HL-60 (cell line): ENCODE data around the gene PPP1R27.

ENCODE experiments used
- DNase-seq, 2 experiments: peaks; one replicate each; pipeline ENCODE4 v3.0.0-alpha.2; 2010 to 2020; ENCODE audit warnings: low read depth in 1 of 2, low spot score in 1 of 2
- H3K27ac ChIP-seq: fragments of 250-450 bp; sonication (Bioruptor Pico); replicated peaks from 2 replicates; pipeline ENCODE4 v1.5.1; 2020; ENCODE audit warnings: mild to moderate bottlenecking, moderate library complexity
- H3K27me3 ChIP-seq: fragments of 250-450 bp; sonication (Bioruptor Pico); 2 replicates; pipeline ENCODE4 v1.5.1; 2021; ENCODE audit warnings: mild to moderate bottlenecking, moderate library complexity; ENCODE audit not compliant: insufficient read depth, poor library complexity, severe bottlenecking
- H3K4me3 ChIP-seq: replicated peaks from 2 replicates; pipeline ENCODE4 v1.5.1; 2011; ENCODE audit warnings: mild to moderate bottlenecking, control low read depth, low read length; ENCODE audit not compliant: insufficient read depth
- CTCF ChIP-seq: IDR thresholded peaks from one replicate; pipeline ENCODE4 v1.5.1; 2011; ENCODE audit warnings: low read length, control low read depth, inconsistent platforms; ENCODE audit not compliant: insufficient read depth
- GABPA ChIP-seq: IDR thresholded peaks from 2 replicates; pipeline ENCODE4 v1.6.1; 2012; ENCODE audit warnings: low read depth
- POLR2AphosphoS5 ChIP-seq: IDR thresholded peaks from 2 replicates; pipeline ENCODE4 v1.6.1; 2012; ENCODE audit warnings: low read depth
- REST ChIP-seq: IDR thresholded peaks from 2 replicates; pipeline ENCODE4 v1.6.1; 2012; ENCODE audit warnings: low read depth; ENCODE audit not compliant: insufficient replicate concordance
- SPI1 ChIP-seq: IDR thresholded peaks from 2 replicates; pipeline ENCODE4 v1.6.1; 2012; ENCODE audit warnings: low read depth, mild to moderate bottlenecking, borderline replicate concordance

PPP1R27 gene

GRCh38 chr17:81837641-81838040 is 2.8 kb upstream of the PPP1R27 start:
- no peaks in the 10 kb centered on the region for H3K27me3 ChIP-seq
- peak overlapping the region; percentile 97 for H3K27ac ChIP-seq
- peak; percentile 99 to 100 for DNase-seq
- TF ChIP-seq POLR2AphosphoS5, result peak; percentile 98
- TF ChIP-seq GABPA, result peak; percentile 22; the same call in 1 of the 2 replicates
- peak; percentile 48 for TF ChIP-seq REST
- no peak for TF ChIP-seq CTCF
- TF ChIP-seq SPI1, result no peak
- H3K4me3 ChIP-seq, result no peak overlapping the region

GRCh38 chr17:81833921-81834830 is 674 bp downstream of the PPP1R27 start:
- no peak for DNase-seq
- Histone ChIP-seq H3K27me3 (no peaks in the 10 kb centered on the region), H3K4me3 (peak overlapping the region; percentile 43), H3K27ac (peak overlapping the region; percentile 97)
- TF ChIP-seq CTCF, result no peak
- no peak for TF ChIP-seq GABPA
- TF ChIP-seq SPI1, result no peak
- TF ChIP-seq REST, result no peak
- no peak for TF ChIP-seq POLR2AphosphoS5

GRCh38 chr17:81833160-81833920 is 1.5 kb downstream of the PPP1R27 start, which contains the start of gene MCRIP1:
TSS of gene MCRIP1 (minus strand) at chr17:81833291. CDS start at chr17:81824506, 8,785 bp downstream.
- Histone ChIP-seq H3K4me3 (peak within 1 kb of the TSS; percentile 59), H3K27ac (peak within 1 kb of the TSS; percentile 98), H3K27me3 (no peaks in the 10 kb centered on the region)
- peak; percentile 95 to 96 for DNase-seq
- TF ChIP-seq CTCF (no peak), POLR2AphosphoS5 (peak; percentile 73), GABPA (peak; percentile 61), REST (no peak)
